CD4-positive, alpha-beta T cell treated with Interleukin-4 for 4 hours (primary cell): ENCODE measurements around the gene INSYN2B.
"Not testable (repeated sequence)": the region's sequence is repeated elsewhere in the genome, so short reads cannot be mapped to it uniquely, and the experiment has no call there.

Experiments
- DNase-seq: peaks from one replicate; pipeline ENCODE4 v3.0.0-alpha.2; 2020

The INSYN2B gene

GRCh38 chr5:169970911-169971765, 9.2 kb downstream of the INSYN2B start:
- no peak for DNase-seq

GRCh38 chr5:169970339-169970738, 10.0 kb downstream of the INSYN2B start:
- no peak for DNase-seq

GRCh38 chr5:169964246-169964645, 16.0 kb downstream of the INSYN2B start:
- no peak for DNase-seq

GRCh38 chr5:169960659-169961058, 19.6 kb downstream of the INSYN2B start:
- no peak for DNase-seq

- no peak for DNase-seq
Measured at GRCh38 chr5:169958278-169958677, 22.0 kb downstream of the INSYN2B start.

GRCh38 chr5:169956756-169957155, 23.5 kb downstream of the INSYN2B start:
- DNase-seq: no peak

GRCh38 chr5:169956126-169956525, 24.2 kb downstream of the INSYN2B start:
- DNase-seq: no peak

- DNase-seq: no peak
Measured at GRCh38 chr5:169954786-169955185, 25.5 kb downstream of the INSYN2B start.

- not testable (repeated sequence) for DNase-seq
Measured at GRCh38 chr5:169953196-169953595, 27.1 kb downstream of the INSYN2B start.

GRCh38 chr5:169950333-169950732, 30.0 kb downstream of the INSYN2B start:
- DNase-seq: no peak

- no peak for DNase-seq
Measured at GRCh38 chr5:169946743-169947295, 33.5 kb downstream of the INSYN2B start.

GRCh38 chr5:169945831-169946261, 34.4 kb downstream of the INSYN2B start:
- DNase-seq: no peak

GRCh38 chr5:169944922-169945680, 35.2 kb downstream of the INSYN2B start:
- no peak for DNase-seq

- DNase-seq: no peak
Measured at GRCh38 chr5:169944115-169944514, 36.2 kb downstream of the INSYN2B start.

- DNase-seq: no peak
Measured at GRCh38 chr5:169943026-169943425, 37.3 kb downstream of the INSYN2B start.

- DNase-seq: no peak
Measured at GRCh38 chr5:169942181-169942580, 38.1 kb downstream of the INSYN2B start.

GRCh38 chr5:169941542-169941941, 38.8 kb downstream of the INSYN2B start:
- DNase-seq: no peak

GRCh38 chr5:169939731-169940130, 40.6 kb downstream of the INSYN2B start:
- DNase-seq: no peak

GRCh38 chr5:169938439-169938838, 41.9 kb downstream of the INSYN2B start:
- DNase-seq: no peak

- no peak for DNase-seq
Measured at GRCh38 chr5:169935762-169936161, 44.5 kb downstream of the INSYN2B start.

- DNase-seq: no peak
Measured at GRCh38 chr5:169934990-169935389, 45.3 kb downstream of the INSYN2B start.

GRCh38 chr5:169933616-169934015, 46.7 kb downstream of the INSYN2B start:
- no peak for DNase-seq

- DNase-seq: no peak
Measured at GRCh38 chr5:169933127-169933526, 47.2 kb downstream of the INSYN2B start.

GRCh38 chr5:169923988-169924387, 56.3 kb downstream of the INSYN2B start:
- DNase-seq: no peak
